ENCODE results near the gene FIP1L1.

DNA sequence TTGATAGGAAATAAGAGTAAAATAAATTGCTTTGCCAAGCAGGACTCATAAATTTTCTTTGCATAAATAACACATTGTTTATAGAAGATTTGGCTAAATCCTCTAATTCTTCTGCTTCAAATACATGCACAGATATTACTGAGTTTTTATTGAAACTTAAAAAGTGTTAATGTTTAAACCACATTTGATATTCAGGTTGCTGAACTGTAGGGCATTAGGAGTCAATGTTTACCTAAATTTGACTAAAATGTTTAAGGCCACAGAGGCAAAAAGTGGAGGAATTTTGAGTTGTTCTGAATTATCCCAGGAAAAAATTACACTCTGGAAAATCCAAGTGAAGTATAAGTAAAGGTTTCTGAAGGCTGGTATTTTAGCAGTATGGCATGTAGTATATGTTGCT is 78.7 kb downstream of the FIP1L1 start:
- TF ChIP-seq PRRX2 (CRISPR knock-in tag; IDR thresholded peaks at IDR 0.05) (no peak), JUN (CRISPR knock-in tag; IDR thresholded peaks at IDR 0.05) (no peak), ZNF416 (CRISPR knock-in tag; IDR thresholded peaks at IDR 0.05) (no peak), NFYB (CRISPR knock-in tag; conservative IDR thresholded peaks at IDR 0.05; ENCODE audit: low read depth) (no peak), CREB1 (CRISPR knock-in tag; IDR thresholded peaks at IDR 0.05) (no peak)
- TF ChIP-seq, protein P1, sequence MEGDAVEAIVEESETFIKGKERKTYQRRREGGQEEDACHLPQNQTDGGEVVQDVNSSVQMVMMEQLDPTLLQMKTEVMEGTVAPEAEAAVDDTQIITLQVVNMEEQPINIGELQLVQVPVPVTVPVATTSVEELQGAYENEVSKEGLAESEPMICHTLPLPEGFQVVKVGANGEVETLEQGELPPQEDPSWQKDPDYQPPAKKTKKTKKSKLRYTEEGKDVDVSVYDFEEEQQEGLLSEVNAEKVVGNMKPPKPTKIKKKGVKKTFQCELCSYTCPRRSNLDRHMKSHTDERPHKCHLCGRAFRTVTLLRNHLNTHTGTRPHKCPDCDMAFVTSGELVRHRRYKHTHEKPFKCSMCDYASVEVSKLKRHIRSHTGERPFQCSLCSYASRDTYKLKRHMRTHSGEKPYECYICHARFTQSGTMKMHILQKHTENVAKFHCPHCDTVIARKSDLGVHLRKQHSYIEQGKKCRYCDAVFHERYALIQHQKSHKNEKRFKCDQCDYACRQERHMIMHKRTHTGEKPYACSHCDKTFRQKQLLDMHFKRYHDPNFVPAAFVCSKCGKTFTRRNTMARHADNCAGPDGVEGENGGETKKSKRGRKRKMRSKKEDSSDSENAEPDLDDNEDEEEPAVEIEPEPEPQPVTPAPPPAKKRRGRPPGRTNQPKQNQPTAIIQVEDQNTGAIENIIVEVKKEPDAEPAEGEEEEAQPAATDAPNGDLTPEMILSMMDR (IDR thresholded peaks at IDR 0.05) = no peak
- TF ChIP-seq, protein P2, sequence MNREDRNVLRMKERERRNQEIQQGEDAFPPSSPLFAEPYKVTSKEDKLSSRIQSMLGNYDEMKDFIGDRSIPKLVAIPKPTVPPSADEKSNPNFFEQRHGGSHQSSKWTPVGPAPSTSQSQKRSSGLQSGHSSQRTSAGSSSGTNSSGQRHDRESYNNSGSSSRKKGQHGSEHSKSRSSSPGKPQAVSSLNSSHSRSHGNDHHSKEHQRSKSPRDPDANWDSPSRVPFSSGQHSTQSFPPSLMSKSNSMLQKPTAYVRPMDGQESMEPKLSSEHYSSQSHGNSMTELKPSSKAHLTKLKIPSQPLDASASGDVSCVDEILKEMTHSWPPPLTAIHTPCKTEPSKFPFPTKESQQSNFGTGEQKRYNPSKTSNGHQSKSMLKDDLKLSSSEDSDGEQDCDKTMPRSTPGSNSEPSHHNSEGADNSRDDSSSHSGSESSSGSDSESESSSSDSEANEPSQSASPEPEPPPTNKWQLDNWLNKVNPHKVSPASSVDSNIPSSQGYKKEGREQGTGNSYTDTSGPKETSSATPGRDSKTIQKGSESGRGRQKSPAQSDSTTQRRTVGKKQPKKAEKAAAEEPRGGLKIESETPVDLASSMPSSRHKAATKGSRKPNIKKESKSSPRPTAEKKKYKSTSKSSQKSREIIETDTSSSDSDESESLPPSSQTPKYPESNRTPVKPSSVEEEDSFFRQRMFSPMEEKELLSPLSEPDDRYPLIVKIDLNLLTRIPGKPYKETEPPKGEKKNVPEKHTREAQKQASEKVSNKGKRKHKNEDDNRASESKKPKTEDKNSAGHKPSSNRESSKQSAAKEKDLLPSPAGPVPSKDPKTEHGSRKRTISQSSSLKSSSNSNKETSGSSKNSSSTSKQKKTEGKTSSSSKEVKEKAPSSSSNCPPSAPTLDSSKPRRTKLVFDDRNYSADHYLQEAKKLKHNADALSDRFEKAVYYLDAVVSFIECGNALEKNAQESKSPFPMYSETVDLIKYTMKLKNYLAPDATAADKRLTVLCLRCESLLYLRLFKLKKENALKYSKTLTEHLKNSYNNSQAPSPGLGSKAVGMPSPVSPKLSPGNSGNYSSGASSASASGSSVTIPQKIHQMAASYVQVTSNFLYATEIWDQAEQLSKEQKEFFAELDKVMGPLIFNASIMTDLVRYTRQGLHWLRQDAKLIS (CRISPR knock-in tag; IDR thresholded peaks at IDR 0.05; ENCODE audit: borderline replicate concordance) = no peak

Data from WTC11 (cell line).